Measurements from ENCODE around the gene PFDN1.
"Not testable (repeated sequence)": the region's sequence is repeated elsewhere in the genome, so short reads cannot be mapped to it uniquely, and the experiment has no call there.

Gene PFDN1

GRCh38 chr5:140208065-140208464 lies 94.8 kb downstream of the PFDN1 start:
- DNase-seq (ENCODE audit: low spot score): no peak

GRCh38 chr5:140207250-140207964 lies 95.5 kb downstream of the PFDN1 start:
- no peak for DNase-seq (ENCODE audit: low spot score)

- DNase-seq (ENCODE audit: low spot score): no peak
These were observed 96.9 kb downstream of the PFDN1 start for GRCh38 chr5:140205952-140206351.

- no peak for DNase-seq (ENCODE audit: low spot score)
These were observed 97.7 kb downstream of the PFDN1 start for GRCh38 chr5:140205216-140205615.

GRCh38 chr5:140202610-140203009 lies 100.3 kb downstream of the PFDN1 start:
- no peak for DNase-seq (ENCODE audit: low spot score)

- no peak for DNase-seq (ENCODE audit: low spot score)
These were observed 100.8 kb downstream of the PFDN1 start for GRCh38 chr5:140202078-140202477.

- DNase-seq (ENCODE audit: low spot score): not testable (repeated sequence)
These were observed 104.0 kb downstream of the PFDN1 start for GRCh38 chr5:140198915-140199314.

GRCh38 chr5:140197023-140197422 lies 105.9 kb downstream of the PFDN1 start:
- no peak for DNase-seq (ENCODE audit: low spot score)

- no peak for DNase-seq (ENCODE audit: low spot score)
These were observed 106.6 kb downstream of the PFDN1 start for GRCh38 chr5:140196115-140196814.
